ACHN (cell line): ENCODE results near the gene APOBEC3A.
"Not testable (repeated sequence)": the region's sequence is repeated elsewhere in the genome, so short reads cannot be mapped to it uniquely, and the experiment has no call there.

Experiments
- DNase-seq: peaks from one replicate; pipeline ENCODE4 v3.0.0-alpha.2; 2015
- in situ Hi-C: cut with HindIII; loops from 2 replicates; pipeline ENCODE4 v1.10.0; 2017; ENCODE audit warnings: low sequenced_read_pairs, low pct_ligation_motif_present, low pct_unique_long_range_greater_than_20kb

Gene APOBEC3A

DNA sequence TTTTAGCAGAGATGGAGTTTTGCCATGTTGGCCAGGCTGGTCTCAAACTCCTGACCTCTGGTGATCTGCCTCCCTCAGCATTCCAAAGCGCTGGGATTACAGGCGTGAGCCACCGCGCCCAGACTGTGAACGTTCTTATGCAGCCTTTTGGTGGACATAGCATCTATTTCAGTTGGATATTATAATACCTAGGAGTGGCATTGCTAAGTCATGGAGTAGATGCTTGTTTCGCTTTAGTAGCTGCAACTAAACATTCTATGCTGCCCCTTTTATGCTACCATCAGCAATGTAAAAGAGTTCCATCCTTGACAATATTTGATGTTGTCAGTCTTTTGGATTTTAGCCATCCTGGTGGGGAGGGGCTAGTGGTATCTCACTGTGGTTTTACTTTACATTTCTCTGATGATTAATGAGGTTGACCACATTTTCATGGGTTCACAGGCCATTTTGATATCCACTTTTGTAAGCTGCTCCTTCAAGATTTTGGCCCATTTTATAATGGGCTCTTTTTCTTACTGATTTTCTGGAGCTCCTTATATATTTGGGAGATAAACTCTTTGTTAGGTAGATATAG lies 16.5 kb upstream of the APOBEC3A start:
- in situ Hi-C loops: no loop called here
- no peak for DNase-seq

DNA sequence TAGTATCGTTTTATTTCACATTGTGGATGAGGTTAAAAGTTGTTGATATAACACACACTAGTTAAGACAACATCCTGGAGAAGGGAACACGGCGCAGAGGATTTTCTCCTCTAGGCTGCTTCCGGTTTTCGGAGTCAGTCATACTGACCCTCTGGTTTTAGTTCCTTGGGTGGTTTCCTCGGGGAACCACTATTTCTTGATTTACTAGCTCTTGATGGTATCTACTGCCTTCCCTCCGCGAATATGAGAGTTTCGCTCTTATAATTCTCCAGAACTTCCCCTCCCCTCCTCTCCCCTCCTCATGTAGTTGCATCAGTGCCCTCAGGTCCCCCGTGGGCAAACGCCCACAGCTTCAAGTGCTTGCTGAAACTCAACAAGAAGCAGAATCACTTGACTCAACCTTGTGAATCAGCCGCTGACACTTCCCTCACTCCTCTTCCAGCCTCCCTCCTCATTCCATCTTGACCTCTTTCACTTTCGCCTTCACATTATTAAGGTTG lies 15.9 kb upstream of the APOBEC3A start:
- DNase-seq: no peak
- in situ Hi-C loops: no loop called here

DNA sequence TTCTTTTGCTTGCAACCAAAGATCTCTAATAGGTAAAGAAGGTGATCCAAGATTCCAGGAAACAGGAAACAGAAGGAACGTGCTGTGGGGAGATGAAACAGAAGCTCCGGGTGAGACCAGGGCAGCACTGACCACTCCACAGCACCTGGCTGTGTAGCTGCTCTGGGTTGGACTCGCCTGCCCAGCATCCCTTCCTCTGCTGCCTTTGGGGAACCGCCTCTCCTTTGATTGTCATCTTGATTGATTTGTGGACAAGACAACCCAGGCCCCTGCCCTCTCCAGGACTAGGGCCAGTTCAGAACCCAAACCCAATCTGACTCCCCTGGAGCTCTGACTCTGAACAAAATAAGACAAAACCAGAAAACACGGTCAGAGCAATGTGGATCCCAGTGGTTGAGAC lies 14.7 kb upstream of the APOBEC3A start:
- in situ Hi-C loops: no loop called here
- no peak for DNase-seq

DNA sequence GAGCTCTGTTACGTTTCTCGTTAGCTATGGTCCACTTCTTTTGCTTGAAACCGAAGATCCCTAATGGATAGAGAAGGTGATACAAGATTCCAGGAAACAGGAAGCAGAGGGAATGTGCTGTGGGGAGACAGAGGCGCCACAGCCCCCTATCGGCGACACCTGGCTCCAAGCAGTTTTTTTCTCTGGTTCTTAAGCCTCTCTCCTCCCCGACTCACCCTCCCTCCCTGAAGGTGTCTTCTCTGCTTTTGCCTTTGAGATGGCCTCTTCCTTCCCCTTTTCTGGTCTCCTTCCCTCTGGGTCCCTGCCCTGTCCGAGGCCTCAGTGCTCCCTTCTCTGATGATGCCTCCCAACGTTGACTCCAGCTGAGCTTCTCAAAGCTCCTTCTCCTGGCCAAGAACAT lies 14.2 kb upstream of the APOBEC3A start:
- in situ Hi-C loops: no loop called here
- no peak for DNase-seq

DNA sequence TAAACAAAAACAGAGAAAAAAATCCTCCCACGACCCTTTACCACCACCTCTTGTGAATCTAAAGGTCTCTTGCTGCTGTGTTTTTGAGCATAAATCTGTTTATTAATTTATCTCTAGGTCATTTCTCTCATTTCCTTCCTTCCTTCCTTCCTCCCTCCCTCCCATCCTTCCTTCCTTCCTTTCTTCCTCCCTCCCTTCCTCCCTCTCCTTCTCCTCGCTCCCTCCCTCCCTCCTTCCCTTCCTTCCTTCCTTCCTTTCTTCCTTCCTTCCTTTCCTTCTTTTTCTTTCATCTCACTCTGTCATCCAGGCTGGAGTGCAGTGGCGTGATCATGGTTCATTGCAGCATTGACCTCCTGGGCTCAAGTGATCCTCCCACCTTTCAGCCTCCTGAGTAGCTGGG lies 13.5 kb upstream of the APOBEC3A start:
- DNase-seq: no peak
- in situ Hi-C loops: no loop called here

DNA sequence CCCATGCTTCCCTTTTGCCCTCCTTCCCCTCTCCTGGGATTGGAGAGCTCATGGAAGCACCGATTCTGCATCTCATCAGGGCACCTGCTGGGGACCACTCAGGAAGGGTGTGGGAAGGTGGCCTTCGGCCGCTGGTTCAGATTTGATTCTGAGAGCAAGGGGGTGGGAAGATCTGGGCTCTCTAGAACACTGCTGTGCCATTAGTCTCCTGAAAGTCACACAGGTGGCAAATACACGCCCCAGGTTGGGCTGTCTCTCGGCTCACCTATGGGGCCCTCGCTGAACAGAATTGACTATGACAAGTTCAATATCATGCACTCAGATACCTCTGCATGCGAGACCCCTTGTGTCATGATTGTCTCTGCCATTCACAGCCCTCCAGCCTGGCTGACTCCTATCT lies 12.8 kb upstream of the APOBEC3A start:
- in situ Hi-C loops: no loop called here
- no peak for DNase-seq

DNA sequence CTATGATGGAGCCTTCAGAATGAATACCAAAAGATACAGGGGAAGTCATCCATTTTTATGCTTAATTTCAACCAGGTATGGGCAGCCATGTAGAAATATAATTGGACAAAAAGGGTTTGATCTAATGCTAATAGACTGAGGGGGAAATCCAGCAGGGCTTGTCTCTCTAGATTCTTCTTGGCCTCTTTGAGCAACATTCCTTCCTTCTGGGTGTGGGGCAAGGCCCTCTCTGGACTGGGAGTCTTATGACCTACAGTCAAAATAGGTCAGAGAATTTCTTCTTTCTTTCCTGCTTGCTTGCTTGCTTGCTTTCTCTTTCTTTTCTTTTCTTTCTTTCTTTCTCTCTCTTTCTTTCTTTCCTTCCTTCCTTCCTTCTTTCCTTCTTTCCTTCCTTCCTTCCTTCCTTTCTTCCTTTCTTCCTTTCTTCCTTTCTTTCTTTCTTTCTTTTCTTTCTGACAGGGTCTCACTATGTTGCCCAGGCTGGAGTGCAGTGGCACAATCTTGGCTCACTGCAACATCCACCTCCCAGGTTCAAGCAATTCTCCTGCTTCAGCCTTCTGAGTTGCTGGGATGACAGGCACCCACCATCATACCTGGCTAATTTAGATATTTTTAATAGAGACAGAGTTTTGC lies 11.6 kb upstream of the APOBEC3A start:
- in situ Hi-C loops, DNase-seq: not testable (repeated sequence)

DNA sequence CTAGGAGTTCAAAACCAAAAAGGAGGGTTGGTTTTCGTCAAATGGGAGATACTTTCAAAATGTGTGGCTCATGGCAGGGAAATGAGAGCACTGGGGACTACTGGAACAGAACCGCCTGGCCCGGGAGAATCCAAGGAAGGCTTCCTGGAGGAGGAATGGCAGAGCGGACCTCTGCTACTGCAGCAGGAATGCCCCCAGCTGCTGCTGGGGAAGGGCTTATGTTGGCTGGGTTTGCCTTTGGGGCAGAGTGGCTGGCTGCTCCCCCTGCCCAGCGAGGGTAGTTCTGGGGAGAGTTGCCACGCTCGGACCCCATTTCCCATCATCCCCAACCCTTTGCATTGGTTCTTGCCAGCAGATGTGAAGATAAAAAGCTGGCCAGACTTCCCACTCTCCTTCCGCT lies 10.6 kb upstream of the APOBEC3A start:
- no peak for DNase-seq
- in situ Hi-C loops: no loop called here

DNA sequence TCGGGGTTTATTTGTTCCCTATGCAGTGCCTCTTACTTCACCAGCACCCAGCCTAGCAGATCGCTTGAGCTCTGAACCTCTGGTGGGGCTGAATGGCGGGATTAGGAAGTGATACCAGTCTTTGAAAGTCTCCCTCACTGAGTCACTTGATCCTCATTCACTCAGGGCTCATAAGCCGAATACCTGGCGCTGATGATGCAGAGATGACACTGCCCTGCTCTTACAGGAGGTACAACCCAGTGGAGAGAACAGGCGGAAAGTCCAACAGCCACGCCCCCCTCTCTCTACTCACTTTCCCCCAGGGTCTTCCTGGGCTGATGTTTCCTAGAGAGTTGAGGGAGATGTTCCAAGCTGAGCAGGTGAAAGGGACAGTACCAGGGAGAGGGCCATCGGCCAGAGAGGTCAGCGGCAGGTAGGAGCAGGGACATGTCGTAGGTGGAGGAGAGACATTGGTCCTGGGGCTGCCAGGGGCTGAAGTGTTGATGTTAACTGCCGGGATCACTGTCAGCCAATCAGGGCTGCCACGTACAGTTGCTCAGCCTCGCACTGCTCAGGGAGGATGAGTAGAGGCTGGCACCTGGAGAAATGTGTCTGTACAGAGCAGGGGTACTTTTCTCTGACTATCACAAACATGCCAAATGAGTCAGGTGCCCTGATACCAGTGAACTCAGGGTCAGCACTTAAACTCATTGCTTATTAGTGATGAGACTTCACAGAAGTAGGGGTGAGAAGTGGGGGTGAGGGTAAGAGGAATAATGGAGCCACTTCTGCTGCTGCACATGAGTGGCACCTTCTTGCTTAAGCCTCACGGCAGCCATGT lies 9.9 kb upstream of the APOBEC3A start:
- in situ Hi-C loops: no loop called here
- DNase-seq: no peak

DNA sequence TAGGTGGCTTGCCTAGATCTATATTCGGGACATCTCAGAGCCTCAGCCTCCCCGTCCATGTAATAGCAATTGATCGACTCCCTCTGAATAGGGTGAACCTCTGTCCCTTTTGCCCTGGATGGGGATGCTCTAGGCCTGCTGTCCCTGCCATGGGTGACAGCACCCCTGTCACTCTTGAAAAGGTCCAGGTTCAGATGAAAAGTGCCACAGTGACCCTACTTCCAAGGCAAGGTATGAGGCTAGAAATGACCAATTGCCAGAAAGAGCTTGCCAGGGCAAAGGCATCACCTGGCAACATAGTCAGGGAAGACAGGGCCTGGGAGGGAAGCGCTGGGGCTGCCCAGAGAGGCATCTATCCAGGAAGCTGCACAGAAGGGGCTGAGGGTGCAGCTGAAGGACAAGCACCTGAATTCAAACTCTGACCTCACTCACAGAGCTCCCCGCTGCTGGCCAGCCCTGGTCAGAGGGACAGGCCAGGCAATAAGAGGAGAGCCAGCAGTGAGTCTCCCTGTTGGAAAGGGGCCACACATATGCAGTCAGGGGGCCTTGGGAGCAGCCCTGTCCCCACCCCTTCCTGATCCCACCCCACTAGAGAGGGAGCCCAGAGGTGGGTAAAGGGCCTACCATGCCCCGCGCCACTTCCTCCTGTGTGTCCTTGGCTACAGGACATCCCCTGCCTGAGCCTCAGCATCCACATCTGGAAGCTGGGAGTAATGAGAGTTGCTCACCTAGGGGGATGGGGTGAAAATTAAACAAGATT lies 9.0 kb upstream of the APOBEC3A start:
- in situ Hi-C loops: no loop called here
- DNase-seq: no peak

DNA sequence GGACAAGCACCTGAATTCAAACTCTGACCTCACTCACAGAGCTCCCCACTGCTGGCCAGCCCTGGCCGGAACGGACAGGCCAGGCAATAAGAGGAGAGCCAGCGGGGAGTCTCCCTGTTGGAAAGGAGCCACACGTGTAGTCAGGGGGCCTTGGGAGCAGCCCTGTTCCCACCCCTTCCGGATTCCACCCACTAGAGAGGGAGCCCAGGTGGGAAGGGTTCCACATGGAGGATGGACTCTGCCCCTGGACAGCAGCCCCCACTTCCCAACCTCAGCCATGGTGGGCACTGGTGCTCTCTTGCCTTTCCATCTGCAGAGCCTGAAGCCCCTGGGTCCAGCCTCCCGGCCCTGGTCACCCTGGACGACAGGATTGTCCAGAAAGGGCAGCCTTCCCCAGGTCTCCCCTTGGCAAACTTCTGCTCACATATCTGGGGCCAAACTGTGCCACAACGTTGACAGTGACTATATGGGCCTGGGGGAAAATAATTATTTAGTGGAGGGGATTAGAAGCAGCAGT lies 7.5 kb upstream of the APOBEC3A start:
- DNase-seq: no peak
- in situ Hi-C loops: no loop called here

DNA sequence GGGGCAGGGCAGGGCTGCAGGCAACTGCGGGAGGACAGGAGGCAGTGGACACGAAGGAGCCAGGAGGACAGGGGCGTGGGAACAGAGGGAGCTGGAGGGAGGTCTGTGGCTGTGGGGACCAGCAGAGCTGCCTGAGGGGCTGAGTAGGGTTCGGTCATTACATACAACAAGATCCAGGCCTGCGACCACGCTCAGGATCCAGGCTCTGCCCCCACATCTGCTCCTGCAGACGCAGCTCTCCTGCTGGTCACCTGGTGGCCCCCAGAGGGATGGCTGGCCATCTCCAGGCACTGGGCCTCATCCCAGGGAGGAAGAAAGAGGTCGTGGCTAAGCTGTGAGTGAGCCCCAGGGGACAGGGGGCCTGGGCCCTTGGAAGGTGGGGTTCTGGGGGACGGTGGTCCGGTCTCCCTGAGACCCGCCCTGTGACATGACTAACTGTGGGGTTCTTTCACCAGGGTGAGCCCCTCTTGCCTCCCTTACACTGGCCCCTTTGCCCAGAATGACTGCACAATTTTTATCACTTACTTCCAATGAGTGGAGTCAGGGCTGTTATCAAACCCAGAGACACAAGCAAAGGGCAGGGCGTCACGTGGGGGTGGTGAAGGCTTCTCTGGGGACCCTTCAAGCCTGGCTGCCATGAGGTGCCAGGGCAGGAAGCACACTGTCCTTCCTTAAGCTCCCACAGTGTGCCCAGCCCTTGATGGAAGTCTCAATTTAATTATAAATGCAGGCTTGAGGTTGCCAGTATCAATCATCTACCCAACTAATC lies 6.7 kb upstream of the APOBEC3A start:
- DNase-seq: no peak
- in situ Hi-C loops: no loop called here

DNA sequence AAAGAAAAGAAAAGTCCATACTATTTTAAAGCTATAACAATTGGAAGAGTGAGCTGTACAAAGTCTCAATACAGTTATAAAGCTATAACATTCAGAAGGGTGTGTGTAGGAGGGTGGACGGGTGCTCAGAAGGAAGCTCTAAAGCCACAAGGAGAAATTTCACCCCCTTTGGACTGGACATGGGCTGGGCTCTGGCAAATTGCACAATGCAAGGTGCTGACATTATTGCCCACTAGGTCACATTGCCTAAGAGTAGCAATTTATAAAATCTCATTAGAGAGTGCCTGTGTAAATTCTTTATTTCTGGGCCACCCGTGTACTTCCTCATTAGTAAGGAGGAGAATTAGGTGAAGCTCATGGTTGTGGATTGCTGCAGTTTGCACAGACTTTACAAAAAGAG lies 5.7 kb upstream of the APOBEC3A start:
- no peak for DNase-seq
- in situ Hi-C loops: no loop called here

DNA sequence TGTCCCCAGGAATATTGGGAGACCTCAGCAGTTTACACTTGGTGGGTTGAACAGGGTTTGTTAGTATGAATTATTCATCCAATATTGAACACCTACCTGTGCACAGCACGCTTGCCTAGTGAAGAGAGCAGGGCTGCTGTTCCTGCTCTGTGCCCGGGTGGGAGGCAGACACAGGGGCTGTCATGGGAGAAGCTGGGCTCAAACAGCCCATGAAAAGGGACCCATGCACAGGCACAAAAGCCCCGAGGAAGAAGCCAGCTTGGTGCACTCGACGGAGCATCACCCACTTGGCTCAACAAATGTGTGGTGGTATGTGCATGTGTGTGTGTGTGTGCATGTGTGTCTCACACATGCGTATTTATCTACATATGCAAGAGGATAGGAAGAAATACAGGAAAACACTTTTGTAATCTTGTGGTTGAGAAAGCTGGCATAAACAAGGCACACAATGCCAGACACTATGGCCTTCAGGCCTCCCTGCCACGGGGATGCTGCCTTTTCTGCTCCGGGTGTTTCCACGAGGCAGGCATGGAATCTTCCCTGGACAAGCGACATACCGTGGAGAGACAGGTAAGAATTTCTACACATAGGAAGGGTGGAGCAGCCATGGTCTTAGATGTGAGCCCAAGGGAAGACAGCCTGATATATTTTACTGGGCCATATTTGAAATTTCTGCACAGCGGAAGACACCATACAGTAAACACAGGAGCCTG lies 5.0 kb upstream of the APOBEC3A start:
- DNase-seq: no peak

DNA sequence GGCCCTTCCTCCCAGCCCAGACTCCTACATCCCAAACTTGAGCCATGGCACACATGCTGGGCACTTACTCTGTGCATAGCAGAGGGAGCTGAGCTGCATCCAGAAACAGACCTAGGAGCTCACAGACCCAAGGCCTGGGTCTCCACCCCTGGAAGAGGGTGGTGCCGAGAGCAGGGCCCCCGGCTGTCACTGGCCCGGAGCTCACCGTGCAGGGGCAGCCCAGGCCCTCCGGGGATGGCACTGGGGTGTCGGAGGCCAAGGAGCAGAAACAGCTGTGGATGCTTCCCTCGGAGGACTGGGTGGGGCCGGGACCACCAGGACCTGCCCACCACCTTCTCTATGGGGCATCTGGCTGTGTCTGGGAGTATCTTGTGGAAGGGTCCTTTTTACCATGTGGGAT lies 4.3 kb upstream of the APOBEC3A start:
- in situ Hi-C loops: no loop called here
- no peak for DNase-seq

More for the DNA sequence above, 5.0 kb upstream of the APOBEC3A start:
- in situ Hi-C loops: no loop called here

DNA sequence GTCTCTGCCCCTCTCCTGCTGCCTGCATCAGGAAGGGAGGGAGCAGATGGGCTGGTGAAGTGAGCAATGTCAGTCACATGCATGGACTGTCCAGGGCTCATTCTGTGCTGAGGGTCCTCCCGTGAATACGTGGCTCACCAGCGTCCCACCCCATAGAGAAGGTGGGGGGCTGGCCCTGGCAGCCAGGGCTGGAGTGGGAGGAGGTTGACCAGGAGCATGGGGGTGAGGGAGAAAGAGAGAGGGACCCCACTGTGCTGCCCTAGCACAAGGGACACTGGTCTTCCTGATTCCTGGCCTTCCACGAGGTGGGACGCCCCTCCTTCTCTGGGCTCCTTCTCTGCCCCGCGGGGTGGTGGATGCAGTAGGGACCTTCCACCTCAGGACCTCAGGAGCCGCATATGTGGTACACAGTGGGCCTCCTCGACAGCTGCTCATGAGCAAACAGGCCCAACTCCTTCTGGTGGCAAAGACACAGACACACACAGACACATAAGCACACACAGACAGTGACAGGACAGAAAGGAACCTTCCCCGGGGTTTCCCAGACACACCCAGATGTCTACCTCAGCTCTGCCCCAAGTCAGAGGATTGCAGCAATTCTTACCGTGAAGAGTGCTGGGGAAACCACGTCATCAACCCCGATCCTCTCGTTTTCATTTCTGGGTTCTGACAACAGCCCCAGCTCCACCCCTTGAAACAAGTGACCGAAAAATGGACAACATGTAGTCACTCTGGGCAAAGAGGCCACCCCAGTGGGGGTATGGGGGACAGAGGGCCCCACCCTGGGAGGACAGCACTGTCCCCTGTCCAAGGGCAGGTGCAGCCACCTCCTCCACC lies 3.6 kb upstream of the APOBEC3A start:
- DNase-seq: no peak
- in situ Hi-C loops: no loop called here
